HK-2 (cell line): Measurements from ENCODE around the gene TASP1.

ENCODE experiments used
- DNase-seq: peaks from one replicate; pipeline ENCODE4 v3.0.0-alpha.2; 2018; ENCODE audit not compliant: unreplicated experiment

The TASP1 gene

DNA sequence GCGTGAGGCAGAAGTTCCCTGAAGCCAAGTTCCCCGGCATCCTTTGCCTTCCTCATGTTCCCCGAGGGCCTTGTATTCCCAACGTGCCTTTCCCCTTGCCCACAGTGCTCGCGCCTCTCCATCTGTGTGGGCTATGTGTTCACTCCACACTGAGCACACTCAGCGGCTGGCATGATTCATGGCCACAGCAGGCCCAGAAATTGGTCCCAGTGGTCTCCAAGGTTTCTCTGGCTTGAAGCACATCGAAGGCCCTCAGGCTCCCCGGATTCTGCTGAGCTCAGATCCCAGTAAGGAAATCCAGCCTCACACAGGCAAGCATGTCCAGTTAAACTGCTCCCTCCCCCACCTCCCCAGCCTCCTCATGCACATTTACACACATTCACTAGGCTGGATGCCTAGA, 294.1 kb downstream of the TASP1 start:
- DNase-seq: no peak

DNA sequence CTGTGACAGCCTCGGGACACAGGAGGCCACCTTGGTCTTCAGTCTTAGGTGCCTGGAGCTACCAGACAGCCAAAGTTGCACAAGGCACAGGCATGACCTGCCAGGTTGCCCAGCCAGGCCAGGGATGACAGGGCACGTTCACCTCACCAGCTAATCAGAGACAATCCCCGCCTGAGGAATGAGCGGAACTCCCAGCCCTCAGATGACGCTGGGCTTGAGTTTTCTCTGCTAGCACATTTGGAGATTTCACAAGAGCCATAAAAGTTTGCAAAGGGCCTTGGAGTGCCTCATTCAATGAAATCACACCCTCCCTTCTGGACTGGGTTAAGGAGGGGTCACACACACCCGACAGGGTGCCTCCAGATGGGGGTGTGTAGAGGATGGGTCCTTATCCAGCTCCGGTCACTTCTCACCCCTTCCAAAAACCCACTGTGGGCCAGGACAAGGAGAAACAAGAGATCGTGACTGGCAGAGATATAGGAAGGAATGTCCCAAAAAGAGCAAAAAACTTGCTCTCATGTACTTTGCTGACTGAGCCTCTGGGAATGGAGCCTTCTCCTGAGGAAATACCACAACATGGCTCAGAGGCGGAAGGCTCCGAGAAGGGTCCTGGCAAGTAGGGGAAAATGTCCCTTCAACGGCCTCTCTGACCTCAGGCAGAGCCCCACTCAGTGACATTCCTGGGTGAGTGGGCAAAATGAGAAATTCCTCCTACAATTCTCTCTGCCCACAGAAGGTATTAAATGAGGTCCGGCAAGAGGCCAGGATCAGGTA, 296.1 kb downstream of the TASP1 start:
- DNase-seq: no peak

DNA sequence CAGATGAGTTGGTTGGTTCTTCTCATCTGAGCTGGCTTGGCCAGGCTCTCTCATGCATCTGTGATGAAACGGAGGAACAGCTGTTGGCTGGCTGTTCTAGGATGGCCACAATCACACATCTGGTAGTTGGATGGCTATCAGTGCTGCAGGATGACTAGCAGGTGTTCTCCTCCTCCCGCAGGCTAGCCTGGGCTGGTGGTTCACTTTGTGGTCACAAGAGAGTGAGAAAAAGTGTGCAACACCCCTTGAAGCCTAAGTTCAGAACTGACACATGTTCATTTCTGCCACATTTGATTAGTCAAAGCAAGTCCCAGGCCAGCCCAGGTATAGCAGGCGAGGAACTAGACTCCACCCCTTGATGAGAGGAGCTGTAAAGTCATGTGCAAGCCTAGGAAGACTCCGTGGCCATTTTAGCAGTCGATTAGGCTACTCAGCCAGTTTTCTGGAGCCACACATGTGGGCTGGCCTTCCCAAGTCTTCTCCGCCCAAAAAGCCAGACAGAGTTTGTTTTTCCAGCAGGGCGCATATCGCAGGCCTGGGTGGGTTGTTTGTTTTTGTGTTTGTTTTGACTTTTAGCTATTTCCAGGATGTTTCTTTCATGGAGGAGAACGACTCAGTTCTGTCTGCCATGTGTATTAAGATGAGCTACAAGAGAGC, 296.9 kb downstream of the TASP1 start:
- DNase-seq: no peak

DNA sequence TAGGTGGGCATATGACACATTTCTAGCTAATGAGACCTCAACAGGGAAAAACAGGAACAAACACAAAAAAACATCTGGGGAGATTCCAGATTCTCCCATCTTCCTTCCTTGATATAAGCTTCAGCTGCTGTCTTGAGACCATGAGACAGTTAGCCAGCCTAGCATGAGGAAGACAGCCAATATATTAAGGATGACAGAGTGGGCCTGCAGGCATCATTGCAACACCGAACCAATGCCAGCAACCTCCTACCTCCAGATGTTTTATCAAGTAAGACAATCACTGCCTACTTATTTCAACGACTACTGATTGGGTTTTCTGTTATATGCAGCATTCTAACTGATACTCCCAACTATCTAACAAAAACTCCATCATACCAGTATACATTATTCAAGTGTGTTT, 298.6 kb downstream of the TASP1 start:
- no peak for DNase-seq
